Measurements from ENCODE around the gene PTPA.

- TF ChIP-seq CTCF (IDR thresholded peaks at IDR 0.05; ENCODE audit: poor library complexity) (no peak), EZH2 (IDR thresholded peaks at IDR 0.05; ENCODE audit: borderline replicate concordance) (no peak)
Measured at GRCh38 chr9:129063061-129063460, 48.2 kb upstream of the PTPA start.

All from hepatocyte (in vitro differentiated cells).